Lung (tissue), 12 donors: Measurements from ENCODE around the gene SAMD15. TPM values are rescaled to one million over a fixed set of nuclear protein-coding genes. Genes with fewer than 3 reads are reported as not detected.

Source experiments
- ATAC-seq: fragments of 200-7000 bp; cut with Tn5 transposase; one replicate; pipeline ENCODE4 v1.9.1; 2020; ENCODE audit warnings: moderate number of reproducible peaks; ENCODE audit not compliant: insufficient read depth, low FRiP score
- DNase-seq, 3 donors: peaks; one replicate each; pipeline ENCODE4 v3.0.0-alpha.2; 2013 to 2017
- H3K27ac ChIP-seq, 2 donors: one replicate each; pipeline ENCODE4 v1.5.1; 2013; ENCODE audit warnings: mild to moderate bottlenecking in 2 of 2, moderate library complexity in 2 of 2, control low read depth in 1 of 2, inconsistent platforms in 1 of 2, low read depth in 1 of 2, low read length in 1 of 2
- H3K27me3 ChIP-seq, 3 donors: one replicate each; pipeline ENCODE4 v1.5.1; 2013; ENCODE audit warnings: low read length in 2 of 3; ENCODE audit not compliant: control insufficient read depth in 3 of 3, insufficient read depth in 3 of 3
- H3K36me3 ChIP-seq, 4 donors: one replicate each; pipeline ENCODE4 v1.5.1; 2013; ENCODE audit warnings: low read length in 4 of 4, mild to moderate bottlenecking in 1 of 4, moderate library complexity in 1 of 4; ENCODE audit not compliant: control insufficient read depth in 4 of 4, insufficient read depth in 4 of 4
- H3K4me1 ChIP-seq, 5 donors: one replicate each; pipeline ENCODE4 v1.5.1; 2013; ENCODE audit warnings: low read length in 5 of 5, mild to moderate bottlenecking in 2 of 5, moderate library complexity in 1 of 5; ENCODE audit not compliant: control insufficient read depth in 5 of 5, insufficient read depth in 5 of 5
- H3K4me3 ChIP-seq: one replicate; pipeline ENCODE4 v1.5.1; 2013; ENCODE audit warnings: mild to moderate bottlenecking, control low read depth, moderate library complexity
- H3K9ac ChIP-seq, 2 donors: one replicate each; pipeline ENCODE4 v1.5.1; 2013; ENCODE audit warnings: low read length in 2 of 2, control low read depth in 1 of 2; ENCODE audit not compliant: insufficient read depth in 1 of 2
- H3K9me3 ChIP-seq, 4 donors: one replicate each; pipeline ENCODE4 v1.5.1; 2013; ENCODE audit warnings: low read length in 3 of 4, mild to moderate bottlenecking in 1 of 4, moderate library complexity in 1 of 4; ENCODE audit not compliant: control insufficient read depth in 4 of 4, insufficient read depth in 3 of 4
- CTCF ChIP-seq: IDR thresholded peaks from 2 replicates; pipeline ENCODE4 v1.5.1; 2012; ENCODE audit warnings: mild to moderate bottlenecking; ENCODE audit errors: control extremely low read depth, extremely low read depth
- WGBS, 2 donors: extraction: QIAGEN DNeasy Blood & Tissue Kit; methylation state at CpG; one replicate each; pipeline ENCODE4 v1.1.7; 2013; 5-methylcytosine and 5-hydroxymethylcytosine counted together
- polyA plus RNA-seq, 2 donors: library from polyadenylated mRNA; stranded (reverse); fragments of 200-250 nt; gene quantifications; one replicate each; pipeline ENCODE4 v1.2.1, GENCODE V29; 2013
- total RNA-seq, 2 donors: library from RNA; depleted of rRNA in 1 of 2; stranded (reverse); fragments of >200 nt in 1 of 2; gene quantifications; one replicate each; pipeline ENCODE4 v1.2.1, GENCODE V29; 2014 to 2021
- donor health status: control.
- donor health status: control.
- donor health status: Bipolar disorder and iron deficiency.
- donor health status: healthy.
- donor health status: DM: yes; HTN: yes; CAD: no.

SAMD15 gene
- total and polyA plus RNA-seq, 4 donors: 0.71 to 12.5 (median 3.6) TPM

DNA sequence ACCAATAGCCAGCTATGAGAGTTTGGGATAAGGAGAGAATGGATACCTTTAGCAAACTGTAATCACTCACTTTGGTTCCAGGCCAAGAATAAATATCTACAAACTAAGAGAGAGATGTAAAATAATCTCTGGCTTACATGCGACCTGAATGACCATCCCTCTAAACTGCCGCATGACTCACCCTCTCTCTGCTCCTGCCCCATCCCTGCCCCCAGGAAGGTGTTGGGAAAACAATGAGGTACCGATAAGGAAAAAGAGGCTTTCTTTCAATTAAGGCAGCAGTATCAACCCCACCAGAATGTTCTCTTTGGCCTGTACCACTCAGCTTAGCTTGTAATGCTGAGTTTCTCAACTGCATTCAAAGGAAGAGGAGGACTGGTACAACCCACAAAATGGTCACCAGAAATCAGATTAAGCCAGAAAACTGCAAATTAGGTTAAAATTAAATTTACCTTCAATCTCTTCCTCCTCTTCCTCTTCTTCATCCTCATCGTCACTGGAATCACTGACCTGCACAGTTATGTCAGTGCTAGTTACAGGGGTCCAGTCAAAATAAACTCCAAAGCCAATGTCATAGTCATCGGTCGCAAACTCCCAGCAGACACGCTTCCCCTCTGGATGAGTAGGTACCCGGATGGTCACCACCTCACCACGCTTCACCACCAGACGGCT lies 34.3 kb upstream of the SAMD15 start:
- no peak for ATAC-seq
- Histone ChIP-seq H3K27me3 (no peaks in the 10 kb centered on the region), H3K36me3 (peaks cover 6 to 21% (median 15%) of the 10 kb centered on the region in 4 donors), H3K4me1 (no peaks in the 10 kb centered on the region), H3K4me3 (no peak overlapping the region), H3K9me3 (no peaks in the 10 kb centered on the region), H3K9ac (no peak overlapping the region), H3K27ac (no peak overlapping the region)
- 91 to 92% methylated on average over 10 of the region's 10 CpGs for WGBS, 2 donors
- DNase-seq: no peak
- no peak for TF ChIP-seq CTCF

GRCh38 chr14:77343662-77344061 lies 33.5 kb upstream of the SAMD15 start:
- DNase-seq (no peak), ATAC-seq (no peak)
- H3K9ac ChIP-seq: no peak overlapping the region
- H3K4me1 ChIP-seq: no peaks in the 10 kb centered on the region
- H3K4me3 ChIP-seq: no peak overlapping the region
- no peaks in the 10 kb centered on the region for H3K27me3 ChIP-seq
- no peaks in the 10 kb centered on the region for H3K9me3 ChIP-seq
- peaks cover 6 to 21% (median 14%) of the 10 kb centered on the region in 4 donors for H3K36me3 ChIP-seq
- no peak for TF ChIP-seq CTCF
- H3K27ac ChIP-seq: no peak overlapping the region
- 92 to 94% methylated on average over 2 of the region's 2 CpGs for WGBS, 2 donors

GRCh38 chr14:77344377-77344996 lies 32.7 kb upstream of the SAMD15 start:
- H3K9ac ChIP-seq: no peak overlapping the region
- WGBS, 2 donors: 88 to 91% methylated on average over 3 of the region's 3 CpGs
- H3K4me3 ChIP-seq: no peak overlapping the region
- H3K27me3 ChIP-seq: no peaks in the 10 kb centered on the region
- H3K9me3 ChIP-seq: no peaks in the 10 kb centered on the region
- no peak for DNase-seq
- peaks cover 7 to 21% (median 14%) of the 10 kb centered on the region in 4 donors for H3K36me3 ChIP-seq
- H3K27ac ChIP-seq: no peak overlapping the region
- H3K4me1 ChIP-seq: no peaks in the 10 kb centered on the region
- TF ChIP-seq CTCF: no peak
- ATAC-seq: no peak
